ENCODE results near the gene TFCP2L1. TPM values are rescaled to one million over a fixed set of nuclear protein-coding genes. Genes with fewer than 3 reads are reported as not detected.

TFCP2L1 gene
- total RNA-seq, 2 experiments from 2014 or later = 0.17 to 0.30 TPM

- peaks cover 0 to 6% of the 10 kb centered on the region in 2 experiments for H3K9me3 ChIP-seq (ENCODE audit: control insufficient read depth in 1 of 2, insufficient read depth in 1 of 2, low read length in 2 of 2)
- DNase-seq (no peak), ATAC-seq (ENCODE audit: poor library complexity) (no peak)
- no peaks in the 10 kb centered on the region for H3K4me1 Mint-ChIP-seq (ENCODE audit: low read depth)
- H3K36me3 Mint-ChIP-seq (ENCODE audit: low read depth) = no peaks in the 10 kb centered on the region
- POLR2A ChIA-PET = no interaction called here
- TF ChIP-seq CTCF (IDR thresholded peaks at IDR 0.05) = no peak
- H3K4me3 Mint-ChIP-seq = no peak overlapping the region
- H3K27ac ChIP-seq (ENCODE audit: low read depth in 1 of 2, low read length in 2 of 2) = no peak overlapping the region
- CTCF ChIA-PET = no interaction called here
- H3K27me3 ChIP-seq (ENCODE audit: control insufficient read depth in 1 of 2, insufficient read depth in 2 of 2, low read length in 2 of 2) = peaks cover 0 to 9% of the 10 kb centered on the region in 2 experiments
- H3K36me3 ChIP-seq (ENCODE audit: insufficient read depth, low read length) = no peaks in the 10 kb centered on the region
- no peaks in the 10 kb centered on the region for H3K4me1 ChIP-seq (ENCODE audit: insufficient read depth, low read length)
- intact Hi-C loops (cut with DNase I, micrococcal nuclease) = no loop called here
- H3K4me3 ChIP-seq (ENCODE audit: low read length) = no peak overlapping the region
- no peak overlapping the region for H3K27ac Mint-ChIP-seq
- no peaks in the 10 kb centered on the region for H3K9me3 Mint-ChIP-seq
- H3K27me3 Mint-ChIP-seq = peaks cover 12% of the 10 kb centered on the region
Observed at GRCh38 chr2:121258051-121258450, 27.0 kb downstream of the TFCP2L1 start.

GRCh38 chr2:121257480-121257840, 27.5 kb downstream of the TFCP2L1 start:
- ChIA-PET CTCF (no interaction called here), POLR2A (no interaction called here)
- Histone ChIP-seq H3K4me3 (ENCODE audit: low read length) (no peak overlapping the region), H3K27me3 (ENCODE audit: control insufficient read depth in 1 of 2, insufficient read depth in 2 of 2, low read length in 2 of 2) (peaks cover 0 to 9% of the 10 kb centered on the region in 2 experiments), H3K27ac (ENCODE audit: low read depth in 1 of 2, low read length in 2 of 2) (no peak overlapping the region), H3K36me3 (ENCODE audit: insufficient read depth, low read length) (no peaks in the 10 kb centered on the region), H3K4me1 (ENCODE audit: insufficient read depth, low read length) (no peaks in the 10 kb centered on the region), H3K9me3 (ENCODE audit: control insufficient read depth in 1 of 2, insufficient read depth in 1 of 2, low read length in 2 of 2) (peaks cover 0 to 6% of the 10 kb centered on the region in 2 experiments)
- Mint-ChIP-seq H3K27me3 (peaks cover 13% of the 10 kb centered on the region), H3K9me3 (no peaks in the 10 kb centered on the region), H3K36me3 (ENCODE audit: low read depth) (no peaks in the 10 kb centered on the region), H3K27ac (no peak overlapping the region), H3K4me3 (no peak overlapping the region), H3K4me1 (ENCODE audit: low read depth) (no peaks in the 10 kb centered on the region)
- intact Hi-C loops (cut with DNase I, micrococcal nuclease) = no loop called here
- DNase-seq (no peak), ATAC-seq (ENCODE audit: poor library complexity) (no peak)
- no peak for TF ChIP-seq CTCF (IDR thresholded peaks at IDR 0.05)

GRCh38 chr2:121256720-121257479, 28.1 kb downstream of the TFCP2L1 start:
- no peak overlapping the region for H3K27ac ChIP-seq (ENCODE audit: low read depth in 1 of 2, low read length in 2 of 2)
- DNase-seq (no peak), ATAC-seq (ENCODE audit: poor library complexity) (no peak)
- Mint-ChIP-seq H3K4me1 (ENCODE audit: low read depth) (no peaks in the 10 kb centered on the region), H3K27ac (no peak overlapping the region), H3K36me3 (ENCODE audit: low read depth) (no peaks in the 10 kb centered on the region), H3K4me3 (no peak overlapping the region), H3K9me3 (no peaks in the 10 kb centered on the region), H3K27me3 (peaks cover 17% of the 10 kb centered on the region)
- intact Hi-C loops (cut with DNase I, micrococcal nuclease) = no loop called here
- no peaks in the 10 kb centered on the region for H3K4me1 ChIP-seq (ENCODE audit: insufficient read depth, low read length)
- H3K36me3 ChIP-seq (ENCODE audit: insufficient read depth, low read length) = no peaks in the 10 kb centered on the region
- H3K9me3 ChIP-seq (ENCODE audit: control insufficient read depth in 1 of 2, insufficient read depth in 1 of 2, low read length in 2 of 2) = peaks cover 0 to 6% of the 10 kb centered on the region in 2 experiments
- ChIA-PET POLR2A (no interaction called here), CTCF (no interaction called here)
- no peak for TF ChIP-seq CTCF (IDR thresholded peaks at IDR 0.05)
- peaks cover 0 to 9% of the 10 kb centered on the region in 2 experiments for H3K27me3 ChIP-seq (ENCODE audit: control insufficient read depth in 1 of 2, insufficient read depth in 2 of 2, low read length in 2 of 2)
- no peak overlapping the region for H3K4me3 ChIP-seq (ENCODE audit: low read length)
